HepG2 (cell line): ENCODE data around the gene LYPD6B. TPM values are rescaled to one million over a fixed set of nuclear protein-coding genes. Genes with fewer than 3 reads are reported as not detected.

Experiments
- ATAC-seq: fragments of 200-7000 bp; cut with Tn5 transposase; 3 replicates; pipeline ENCODE4 v1.9.1; 2020; ENCODE audit warnings: mild to moderate bottlenecking, moderate library complexity
- BruUV-seq: library from RNA; stranded (reverse); fragments of 400-500 nt; replicated peaks from 2 replicates; lab custom pipeline; 2021; lab: Mats Ljungman, UMichigan
- CTCF ChIA-PET: fragments of 300-600 bp; formaldehyde crosslinking; extraction: SDS; loops from one replicate; lab custom pipeline; 2021; ENCODE audit warnings: low total read pairs, inconsistent platforms, low intra/inter-chr PET ratio; lab: Yijun Ruan, JAX
- POLR2A ChIA-PET: fragments of 350-600 bp; sonication (Branson Sonifier 250); formaldehyde crosslinking; loops from one replicate; lab custom pipeline; 2020; ENCODE audit warnings: antibody characterized with exemption, inconsistent platforms; lab: Yijun Ruan, JAX
- DNase-seq: peaks from one replicate; pipeline ENCODE4 v3.0.0-alpha.2; 2015; ENCODE audit warnings: low spot score
- FAIRE-seq: peaks from 3 replicates; lab custom pipeline; 2011; peaks lifted over from hg19 to GRCh38; lab: Jason Lieb, UNC
- H2AFZ ChIP-seq: one replicate; pipeline ENCODE4 v1.6.1; 2011; ENCODE audit warnings: low read length, inconsistent platforms
- H3K27ac ChIP-seq: fragments of 300-600 bp; 3 replicates; pipeline ENCODE4 v1.8.0; 2011; ENCODE audit warnings: mixed run types, mild to moderate bottlenecking, mixed read lengths, low read length, inconsistent platforms; ENCODE audit not compliant: insufficient read depth; ENCODE audit errors: extremely low read length
- H3K27me3 ChIP-seq, 2 experiments: fragments of 200-600 bp in 1 of 2; 2 replicates in 1 of 2; 3 replicates in 1 of 2; pipeline versions ENCODE4 v1.6.0 to v1.8.0; 2011; ENCODE audit warnings: low read length in 2 of 2, mild to moderate bottlenecking in 2 of 2, moderate library complexity in 2 of 2, inconsistent platforms in 1 of 2; ENCODE audit not compliant: insufficient read depth in 2 of 2, control insufficient read depth in 1 of 2
- H3K36me3 ChIP-seq, 2 experiments: fragments of 200-600 bp in 1 of 2; replicated peaks in 1 of 2; 2 replicates in 1 of 2; 3 replicates in 1 of 2; pipeline versions ENCODE4 v1.5.1 to v1.8.0; 2011; ENCODE audit warnings: low read length in 2 of 2, inconsistent platforms in 1 of 2; ENCODE audit not compliant: insufficient read depth in 2 of 2, control insufficient read depth in 1 of 2
- H3K4me1 ChIP-seq: 2 replicates; pipeline ENCODE4 v1.5.1; 2012; ENCODE audit warnings: low read length, inconsistent platforms; ENCODE audit not compliant: insufficient read depth
- H3K4me2 ChIP-seq: 2 replicates; pipeline ENCODE4 v1.6.0; 2011; ENCODE audit warnings: low read depth, low read length, inconsistent platforms
- H3K4me3 ChIP-seq, 3 experiments: fragments of 200-600 bp in 1 of 3; sonication (generic), shearing (Covaris generic) in 1 of 3; replicated peaks in 1 of 3; 2 replicates each; pipeline ENCODE4 v1.5.1; 2011 to 2016; ENCODE audit warnings: low read length in 3 of 3, inconsistent platforms in 2 of 3, low read depth in 2 of 3, mild to moderate bottlenecking in 2 of 3, control low read depth in 1 of 3, mixed read lengths in 1 of 3; ENCODE audit not compliant: insufficient read depth in 1 of 3
- H3K79me2 ChIP-seq: one replicate; pipeline ENCODE4 v1.6.1; 2011; ENCODE audit warnings: low read length, inconsistent platforms; ENCODE audit not compliant: insufficient read depth
- H3K9ac ChIP-seq: 2 replicates; pipeline ENCODE4 v1.6.0; 2011; ENCODE audit warnings: mild to moderate bottlenecking, low read depth, low read length, inconsistent platforms; ENCODE audit not compliant: insufficient read depth
- H3K9me3 ChIP-seq: 2 replicates; pipeline ENCODE4 v1.5.1; 2012; ENCODE audit warnings: mild to moderate bottlenecking, low read length
- H4K20me1 ChIP-seq: 2 replicates; pipeline ENCODE4 v1.6.0; 2011; ENCODE audit warnings: inconsistent platforms, mild to moderate bottlenecking, low read length, moderate library complexity; ENCODE audit not compliant: insufficient read depth
- ATM ChIP-seq: fragments of 450-650 bp; IDR thresholded peaks from 2 replicates; pipeline ENCODE4 v1.7.1; 2017; ENCODE audit warnings: mild to moderate bottlenecking, borderline replicate concordance
- CBX5 ChIP-seq: sonication (generic); formaldehyde crosslinking; IDR thresholded peaks from 2 replicates; pipeline ENCODE4 v1.4.0; 2020; ENCODE audit warnings: missing genetic modification reagents, borderline replicate concordance
- FOXK2 ChIP-seq: fragments of 450-650 bp; IDR thresholded peaks from 2 replicates; pipeline ENCODE4 v1.6.1; 2016
- ZFP36L2 ChIP-seq: sonication (generic); formaldehyde crosslinking; IDR thresholded peaks from 2 replicates; pipeline ENCODE4 v1.4.0; 2020; ENCODE audit warnings: missing genetic modification reagents
- ZNF580 ChIP-seq: IDR thresholded peaks from 2 replicates; pipeline ENCODE4 v1.6.1; 2016; ENCODE audit warnings: low read depth, borderline replicate concordance
- ZNF597 ChIP-seq: sonication (generic); formaldehyde crosslinking; IDR thresholded peaks from 2 replicates; pipeline ENCODE4 v1.5.0; 2020; ENCODE audit warnings: missing genetic modification reagents
- WGBS: methylation state at CpG from one replicate; pipeline ENCODE4 v1.1.6; 2017; ENCODE audit warnings: low lambda C conversion rate; 5-methylcytosine and 5-hydroxymethylcytosine counted together
- in situ Hi-C: cut with HindIII; loops from 2 replicates; pipeline ENCODE4 v1.10.0; 2017; ENCODE audit warnings: low pct_unique_long_range_greater_than_20kb; ENCODE audit not compliant: extremely low pct_ligation_motif_present
- intact Hi-C: fragments of 100-400 bp; cut with micrococcal nuclease; formaldehyde crosslinking; loops from one replicate; pipeline ENCODE4 v1.10.0; 2022; ENCODE audit not compliant: unreplicated experiment
- polyA plus RNA-seq, 8 experiments: library from polyadenylated mRNA; depleted of rRNA in 3 of 8; stranded (reverse) in 7 of 8; unstranded in 1 of 8; fragments of >200 nt; fragmentation: Illumina TruSeq in 4 of 8; extraction: Trizol in 4 of 8; gene quantifications; 2 replicates each; pipeline versions ENCODE4 v1.2.1 to v1.2.3, GENCODE V29; 2011 to 2016; ENCODE audit warnings: low read depth in 4 of 8, missing spikeins in 1 of 8, mixed read lengths in 1 of 8; ENCODE audit not compliant: insufficient read depth in 1 of 8
- total RNA-seq, 5 experiments: library from RNA; depleted of rRNA; stranded (reverse); fragments of >200 nt; fragmentation: Illumina TruSeq; extraction: Trizol; gene quantifications; 2 replicates each; pipeline ENCODE4 v1.2.3, GENCODE V29; 2016; ENCODE audit warnings: low read depth in 1 of 5
- TF ChIP-seq, protein P1 (sequence below): sonication (generic); formaldehyde crosslinking; IDR thresholded peaks from 2 replicates; pipeline ENCODE4 v1.8.0; 2022; ENCODE audit warnings: low read depth, missing genetic modification reagents
- TF ChIP-seq, protein P2 (sequence below), 2 experiments: IDR thresholded peaks; 2 replicates each; pipeline ENCODE4 v1.6.1; 2011 to 2012; ENCODE audit warnings: low read length in 2 of 2, borderline replicate concordance in 1 of 2, low read depth in 1 of 2, mild to moderate bottlenecking in 1 of 2, moderate library complexity in 1 of 2
- TF ChIP-seq, protein P3 (sequence below): sonication (generic); formaldehyde crosslinking; IDR thresholded peaks from 2 replicates; pipeline ENCODE4 v1.5.0; 2020; ENCODE audit warnings: missing genetic modification reagents

The LYPD6B gene
- total and polyA plus RNA-seq, 2 of the 13 experiments (the other 11 are each of a cell fraction or from before 2014, with no cell fraction given): not detected

DNA sequence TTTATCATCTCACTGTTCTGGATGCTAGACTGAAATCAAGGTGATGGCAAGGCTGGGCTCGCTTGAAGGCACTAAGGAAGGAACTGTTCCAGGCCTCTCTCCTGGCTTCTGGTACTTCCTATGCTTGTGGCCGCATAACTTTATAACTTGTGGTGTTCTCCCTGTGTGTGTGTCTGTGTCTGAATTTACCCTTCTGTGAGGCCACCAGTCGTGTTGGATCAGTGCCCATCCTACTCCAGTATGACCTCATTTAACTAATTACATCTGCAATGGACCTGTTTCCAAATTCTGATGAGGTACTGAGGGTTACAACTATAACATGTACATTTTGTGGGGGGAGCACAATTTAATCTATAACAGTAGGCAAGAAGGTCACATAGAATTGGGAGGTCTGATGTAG, 41.6 kb downstream of the LYPD6B start (continued):
- TF ChIP-seq, protein P1, sequence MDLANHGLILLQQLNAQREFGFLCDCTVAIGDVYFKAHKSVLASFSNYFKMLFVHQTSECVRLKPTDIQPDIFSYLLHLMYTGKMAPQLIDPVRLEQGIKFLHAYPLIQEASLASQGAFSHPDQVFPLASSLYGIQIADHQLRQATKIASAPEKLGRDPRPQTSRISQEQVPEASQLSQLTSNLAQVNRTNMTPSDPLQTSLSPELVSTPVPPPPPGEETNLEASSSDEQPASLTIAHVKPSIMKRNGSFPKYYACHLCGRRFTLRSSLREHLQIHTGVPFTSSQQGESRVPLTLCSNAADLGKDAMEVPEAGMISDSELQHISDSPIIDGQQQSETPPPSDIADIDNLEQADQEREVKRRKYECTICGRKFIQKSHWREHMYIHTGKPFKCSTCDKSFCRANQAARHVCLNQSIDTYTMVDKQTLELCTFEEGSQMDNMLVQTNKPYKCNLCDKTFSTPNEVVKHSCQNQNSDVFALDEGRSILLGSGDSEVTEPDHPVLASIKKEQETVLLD (CRISPR knock-in tag): no peak
- TF ChIP-seq ZNF597 (CRISPR knock-in tag): no peak
- TF ChIP-seq ATM: no peak

GRCh38 chr2:149080971-149081370, 42.5 kb downstream of the LYPD6B start:
- Histone ChIP-seq H2AFZ (no peak overlapping the region), H3K9ac (no peak overlapping the region), H3K4me3 (no peak overlapping the region), H3K4me2 (no peak overlapping the region), H3K4me1 (no peaks in the 10 kb centered on the region), H3K9me3 (no peaks in the 10 kb centered on the region), H3K79me2 (no peaks in the 10 kb centered on the region), H3K27me3 (peaks cover 0 to 10% of the 10 kb centered on the region in 2 experiments; a peak in 1 of 5 replicates), H3K36me3 (no peaks in the 10 kb centered on the region), H4K20me1 (no peaks in the 10 kb centered on the region), H3K27ac (no peak overlapping the region)
- FAIRE-seq (no peak), ATAC-seq (no peak), DNase-seq (no peak)
- in situ Hi-C loops (no loop called here), intact Hi-C loops (no loop called here)
- no peak for TF ChIP-seq ZNF597 (CRISPR knock-in tag)
- no peak for TF ChIP-seq FOXK2
- TF ChIP-seq CBX5 (CRISPR knock-in tag): no peak
- TF ChIP-seq, protein P2, sequence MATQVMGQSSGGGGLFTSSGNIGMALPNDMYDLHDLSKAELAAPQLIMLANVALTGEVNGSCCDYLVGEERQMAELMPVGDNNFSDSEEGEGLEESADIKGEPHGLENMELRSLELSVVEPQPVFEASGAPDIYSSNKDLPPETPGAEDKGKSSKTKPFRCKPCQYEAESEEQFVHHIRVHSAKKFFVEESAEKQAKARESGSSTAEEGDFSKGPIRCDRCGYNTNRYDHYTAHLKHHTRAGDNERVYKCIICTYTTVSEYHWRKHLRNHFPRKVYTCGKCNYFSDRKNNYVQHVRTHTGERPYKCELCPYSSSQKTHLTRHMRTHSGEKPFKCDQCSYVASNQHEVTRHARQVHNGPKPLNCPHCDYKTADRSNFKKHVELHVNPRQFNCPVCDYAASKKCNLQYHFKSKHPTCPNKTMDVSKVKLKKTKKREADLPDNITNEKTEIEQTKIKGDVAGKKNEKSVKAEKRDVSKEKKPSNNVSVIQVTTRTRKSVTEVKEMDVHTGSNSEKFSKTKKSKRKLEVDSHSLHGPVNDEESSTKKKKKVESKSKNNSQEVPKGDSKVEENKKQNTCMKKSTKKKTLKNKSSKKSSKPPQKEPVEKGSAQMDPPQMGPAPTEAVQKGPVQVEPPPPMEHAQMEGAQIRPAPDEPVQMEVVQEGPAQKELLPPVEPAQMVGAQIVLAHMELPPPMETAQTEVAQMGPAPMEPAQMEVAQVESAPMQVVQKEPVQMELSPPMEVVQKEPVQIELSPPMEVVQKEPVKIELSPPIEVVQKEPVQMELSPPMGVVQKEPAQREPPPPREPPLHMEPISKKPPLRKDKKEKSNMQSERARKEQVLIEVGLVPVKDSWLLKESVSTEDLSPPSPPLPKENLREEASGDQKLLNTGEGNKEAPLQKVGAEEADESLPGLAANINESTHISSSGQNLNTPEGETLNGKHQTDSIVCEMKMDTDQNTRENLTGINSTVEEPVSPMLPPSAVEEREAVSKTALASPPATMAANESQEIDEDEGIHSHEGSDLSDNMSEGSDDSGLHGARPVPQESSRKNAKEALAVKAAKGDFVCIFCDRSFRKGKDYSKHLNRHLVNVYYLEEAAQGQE (IDR thresholded peaks at IDR 0.05; ENCODE audit: borderline replicate concordance in 1 of 2, low read depth in 1 of 2, low read length in 2 of 2): no peak
- TF ChIP-seq ZFP36L2 (CRISPR knock-in tag): no peak
- no peak for TF ChIP-seq ZNF580 (CRISPR knock-in tag)
- TF ChIP-seq, protein P3, sequence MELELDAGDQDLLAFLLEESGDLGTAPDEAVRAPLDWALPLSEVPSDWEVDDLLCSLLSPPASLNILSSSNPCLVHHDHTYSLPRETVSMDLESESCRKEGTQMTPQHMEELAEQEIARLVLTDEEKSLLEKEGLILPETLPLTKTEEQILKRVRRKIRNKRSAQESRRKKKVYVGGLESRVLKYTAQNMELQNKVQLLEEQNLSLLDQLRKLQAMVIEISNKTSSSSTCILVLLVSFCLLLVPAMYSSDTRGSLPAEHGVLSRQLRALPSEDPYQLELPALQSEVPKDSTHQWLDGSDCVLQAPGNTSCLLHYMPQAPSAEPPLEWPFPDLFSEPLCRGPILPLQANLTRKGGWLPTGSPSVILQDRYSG (CRISPR knock-in tag): no peak
- CTCF ChIA-PET: no interaction called here
- BruUV-seq: no TSS peak
- WGBS: 0% methylated on average over 1 of the region's 1 CpG
- POLR2A ChIA-PET: no interaction called here
